ENCODE measurements around the gene IL17RE. TPM values are rescaled to one million over a fixed set of nuclear protein-coding genes. Genes with fewer than 3 reads are reported as not detected.

The IL17RE gene
- total and polyA plus RNA-seq, 8 donors: 6.4 to 15.6 (median 9.6) TPM

- TF ChIP-seq, protein P1, sequence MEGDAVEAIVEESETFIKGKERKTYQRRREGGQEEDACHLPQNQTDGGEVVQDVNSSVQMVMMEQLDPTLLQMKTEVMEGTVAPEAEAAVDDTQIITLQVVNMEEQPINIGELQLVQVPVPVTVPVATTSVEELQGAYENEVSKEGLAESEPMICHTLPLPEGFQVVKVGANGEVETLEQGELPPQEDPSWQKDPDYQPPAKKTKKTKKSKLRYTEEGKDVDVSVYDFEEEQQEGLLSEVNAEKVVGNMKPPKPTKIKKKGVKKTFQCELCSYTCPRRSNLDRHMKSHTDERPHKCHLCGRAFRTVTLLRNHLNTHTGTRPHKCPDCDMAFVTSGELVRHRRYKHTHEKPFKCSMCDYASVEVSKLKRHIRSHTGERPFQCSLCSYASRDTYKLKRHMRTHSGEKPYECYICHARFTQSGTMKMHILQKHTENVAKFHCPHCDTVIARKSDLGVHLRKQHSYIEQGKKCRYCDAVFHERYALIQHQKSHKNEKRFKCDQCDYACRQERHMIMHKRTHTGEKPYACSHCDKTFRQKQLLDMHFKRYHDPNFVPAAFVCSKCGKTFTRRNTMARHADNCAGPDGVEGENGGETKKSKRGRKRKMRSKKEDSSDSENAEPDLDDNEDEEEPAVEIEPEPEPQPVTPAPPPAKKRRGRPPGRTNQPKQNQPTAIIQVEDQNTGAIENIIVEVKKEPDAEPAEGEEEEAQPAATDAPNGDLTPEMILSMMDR (IDR thresholded peaks at IDR 0.05): no peak
- Histone ChIP-seq H3K4me3 (no peak overlapping the region), H3K9me3 (no peaks in the 10 kb centered on the region), H3K36me3 (no peaks in the 10 kb centered on the region), H3K4me1 (no peaks in the 10 kb centered on the region), H3K27ac (no peak overlapping the region), H3K27me3 (no peaks in the 10 kb centered on the region)
- WGBS, 2 donors: 81 to 83% methylated on average over 7 of the region's 7 CpGs
- no peak for ATAC-seq
- intact Hi-C loops (cut with DNase I): no loop called here
- no peak for DNase-seq
- FAIRE-seq: no peak
These were observed 18.7 kb upstream of the IL17RE start for GRCh38 chr3:9883706-9884554.

DNA sequence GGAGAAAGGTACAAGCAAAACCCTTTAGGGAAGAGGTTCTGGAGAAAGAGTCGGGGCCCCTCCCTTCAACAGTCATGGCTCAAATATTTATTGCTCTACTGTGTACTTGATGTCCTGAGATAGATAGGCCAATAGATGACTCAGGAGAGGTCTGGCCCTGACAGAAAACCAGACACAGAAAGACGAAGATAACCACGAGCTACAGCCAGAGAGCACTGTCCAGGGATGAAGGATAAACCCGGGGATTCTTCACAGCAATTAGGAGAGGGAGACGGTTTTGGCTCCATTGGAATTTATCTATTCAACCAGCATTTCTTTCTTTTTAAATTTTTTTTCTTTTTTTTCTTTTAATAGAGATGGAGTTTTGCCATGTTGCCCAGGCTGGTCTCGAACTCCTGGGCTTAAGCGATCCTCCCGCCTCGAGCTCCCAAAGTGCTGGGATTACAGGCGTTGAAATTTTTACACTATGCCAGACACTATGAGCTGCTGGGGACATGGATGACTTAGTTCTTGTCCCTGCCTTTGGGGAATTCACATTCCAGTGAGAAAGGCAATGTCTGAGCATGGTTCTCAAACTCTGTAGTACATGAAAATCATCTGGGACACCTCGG, 18.0 kb upstream of the IL17RE start:
- peaks cover 0 to under 1% (median 0%) of the 10 kb centered on the region in 3 donors for H3K4me1 ChIP-seq
- H3K9me3 ChIP-seq: no peaks in the 10 kb centered on the region
- TF ChIP-seq, protein P1 (IDR thresholded peaks at IDR 0.05): no peak
- FAIRE-seq (no peak), DNase-seq (no peak), ATAC-seq (peak in 3 of 4 donors; percentile 48 to 60 (median 59))
- intact Hi-C loops (cut with DNase I): no loop called here
- no peaks in the 10 kb centered on the region for H3K36me3 ChIP-seq
- H3K4me3 ChIP-seq: no peak overlapping the region
- WGBS, 2 donors: 70 to 80% methylated on average over 11 of the region's 11 CpGs
- H3K27me3 ChIP-seq: no peaks in the 10 kb centered on the region
- H3K27ac ChIP-seq: no peak overlapping the region

DNA sequence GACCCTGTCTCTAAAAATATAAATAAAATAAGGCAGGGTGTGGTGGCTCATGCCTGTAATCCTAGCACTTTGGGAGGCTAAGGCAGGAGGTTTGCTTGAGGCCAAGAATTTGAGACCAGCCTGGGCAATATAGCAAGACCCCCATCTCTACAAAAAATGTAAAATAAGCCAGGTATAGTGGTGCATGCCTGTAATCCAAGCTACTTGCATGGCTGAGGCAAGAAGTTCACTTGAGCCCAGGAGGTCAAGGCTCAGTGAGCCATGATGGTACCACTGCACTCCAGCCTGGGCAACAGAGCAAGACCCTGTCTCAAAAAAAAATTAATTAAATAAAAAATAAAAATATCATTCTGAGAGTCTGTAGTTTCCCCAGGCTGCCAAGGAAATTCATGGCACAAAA, 16.3 kb upstream of the IL17RE start:
- H3K4me3 ChIP-seq: no peak overlapping the region
- intact Hi-C loops (cut with DNase I): no loop called here
- no peaks in the 10 kb centered on the region for H3K9me3 ChIP-seq
- DNase-seq (no peak), FAIRE-seq (no peak), ATAC-seq (no peak)
- TF ChIP-seq, protein P1 (IDR thresholded peaks at IDR 0.05): no peak
- no peaks in the 10 kb centered on the region for H3K36me3 ChIP-seq
- peaks cover 0 to 5% (median 0%) of the 10 kb centered on the region in 3 donors for H3K4me1 ChIP-seq
- no peak overlapping the region for H3K27ac ChIP-seq
- no peaks in the 10 kb centered on the region for H3K27me3 ChIP-seq

DNA sequence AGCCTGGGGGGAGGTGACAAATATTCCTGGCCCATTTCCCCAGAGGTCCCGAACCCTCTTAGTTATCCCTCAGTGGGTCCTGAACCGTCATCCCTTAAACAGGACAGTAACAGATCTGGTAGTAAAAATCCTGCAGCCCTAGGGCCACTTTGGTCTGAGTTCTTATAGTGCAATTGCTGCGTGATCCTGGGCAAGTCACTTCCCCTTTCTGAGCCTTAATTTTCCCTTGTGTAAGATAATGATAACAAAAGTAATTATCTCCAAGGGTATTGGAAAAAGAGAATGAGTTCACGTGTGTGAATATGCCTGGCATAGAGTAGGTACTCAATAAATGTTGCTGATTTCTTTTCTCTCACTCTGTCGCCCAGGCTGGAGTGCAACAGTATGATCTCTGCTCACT, 15.2 kb upstream of the IL17RE start:
- Histone ChIP-seq H3K9me3 (no peaks in the 10 kb centered on the region), H3K4me1 (peaks cover 0 to 11% (median 3%) of the 10 kb centered on the region in 3 donors), H3K27ac (no peak overlapping the region), H3K4me3 (no peak overlapping the region), H3K27me3 (no peaks in the 10 kb centered on the region), H3K36me3 (no peaks in the 10 kb centered on the region)
- TF ChIP-seq, protein P1 (IDR thresholded peaks at IDR 0.05): no peak
- DNase-seq: no peak
- intact Hi-C loops (cut with DNase I): no loop called here
- FAIRE-seq: no peak
- WGBS, 2 donors: 66 to 78% methylated on average over 5 of the region's 5 CpGs
- no peak for ATAC-seq

- Histone ChIP-seq H3K4me3 (no peak overlapping the region), H3K27me3 (no peaks in the 10 kb centered on the region), H3K27ac (no peak overlapping the region), H3K36me3 (peaks cover 0 to 5% (median 0%) of the 10 kb centered on the region in 3 donors), H3K9me3 (no peaks in the 10 kb centered on the region), H3K4me1 (peaks cover 0 to 11% (median 3%) of the 10 kb centered on the region in 3 donors)
- ATAC-seq (no peak), DNase-seq (no peak), FAIRE-seq (no peak)
- TF ChIP-seq, protein P1 (IDR thresholded peaks at IDR 0.05): no peak
- WGBS, 2 donors: 65 to 79% methylated on average over 3 of the region's 3 CpGs
- intact Hi-C loops (cut with DNase I): no loop called here
These were observed 14.1 kb upstream of the IL17RE start for GRCh38 chr3:9888540-9888939.
